ENCODE measurements around the gene MRPL51. TPM values are rescaled to one million over a fixed set of nuclear protein-coding genes. Genes with fewer than 3 reads are reported as not detected.

MRPL51 gene
- total and polyA plus RNA-seq, 9 of the 15 experiments (the other 6 are each of a cell fraction or from before 2014, with no cell fraction given) = 127 to 727 (median 208) TPM

DNA sequence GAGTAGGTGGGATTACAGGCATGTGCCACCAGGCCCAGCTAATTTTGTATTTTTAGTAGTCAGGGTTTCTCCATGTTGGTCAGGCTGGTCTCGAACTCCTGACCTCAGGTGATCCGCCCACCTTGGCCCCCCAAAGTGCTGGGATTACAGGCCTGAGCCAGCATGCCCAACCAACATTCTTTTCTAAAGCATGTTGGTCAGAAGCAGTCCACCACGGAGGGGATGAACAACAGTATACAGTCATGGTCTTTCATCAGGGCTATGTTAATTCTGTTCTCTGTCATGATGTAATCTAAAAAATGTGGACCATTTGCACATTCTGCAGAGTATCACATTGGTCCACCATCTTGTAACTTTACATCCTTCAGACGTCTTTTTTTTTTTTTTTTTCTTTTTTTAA, 3.6 kb downstream of the MRPL51 start:
- Histone ChIP-seq H4K20me1 (replicated peaks; ENCODE audit: control insufficient read depth, insufficient read depth, low read length) (no peaks in the 10 kb centered on the region), H3K9me3 (replicated peaks; ENCODE audit: control insufficient read depth, insufficient read depth, low read depth, low read length) (no peaks in the 10 kb centered on the region), H3K4me3 (no peak overlapping the region), H2AFZ (ENCODE audit: low read depth, low read length) (no peak overlapping the region), H3K4me2 (ENCODE audit: insufficient read depth, low read length) (no peak overlapping the region), H3K36me3 (ENCODE audit: control insufficient read depth, insufficient read depth, low read length) (peaks cover 7% of the 10 kb centered on the region; the same call in 2 of the 3 replicates), H3K9me1 (ENCODE audit: control insufficient read depth, insufficient read depth, low read length) (no peaks in the 10 kb centered on the region), H3K4me1 (replicated peaks in 1 of 2; ENCODE audit: control insufficient read depth in 2 of 2, insufficient read depth in 2 of 2, low read length in 2 of 2) (peaks cover 0 to 4% of the 10 kb centered on the region in 2 experiments; a peak in 1 of 5 replicates), H3K27ac (ENCODE audit: extremely low read depth, low read depth, low read length) (no peak overlapping the region), H3K27me3 (ENCODE audit: control insufficient read depth in 2 of 2, insufficient read depth in 2 of 2, low read length in 2 of 2) (no peaks in the 10 kb centered on the region), H3K9ac (ENCODE audit: insufficient read depth in 1 of 2, low read depth in 2 of 2, low read length in 2 of 2) (no peak overlapping the region), H3K79me2 (ENCODE audit: control insufficient read depth, insufficient read depth, low read length) (peaks cover 15% of the 10 kb centered on the region)
- no TSS peak for BruUV-seq (replicated peaks)
- CTCF ChIA-PET (ENCODE audit: low intra/inter-chr PET ratio) = no interaction called here
- in situ Hi-C loops (cut with MboI) (no loop called here), intact Hi-C loops (cut with micrococcal nuclease) (no loop called here)
- no peak for DNase-seq (ENCODE audit: extremely low read depth in 1 of 4, low spot score in 3 of 4)
- TF ChIP-seq PML (IDR thresholded peaks at IDR 0.05; ENCODE audit: low read length) (no peak), DIDO1 (tag; IDR thresholded peaks at IDR 0.05; ENCODE audit: low read depth) (no peak), ATF7 (IDR thresholded peaks at IDR 0.05) (no peak), TAL1 (IDR thresholded peaks at IDR 0.05) (no peak), CEBPB (tag; IDR thresholded peaks at IDR 0.05) (no peak), U2AF1 (optimal IDR thresholded peaks at IDR 0.05; ENCODE audit: low read depth, low read length) (no peak), WHSC1 (IDR thresholded peaks at IDR 0.05; ENCODE audit: low read length) (no peak), GABPB2 (CRISPR knock-in tag; conservative IDR thresholded peaks at IDR 0.05) (no peak), ZNF347 (CRISPR knock-in tag; IDR thresholded peaks at IDR 0.05; ENCODE audit: low read depth) (no peak), ARID1B (IDR thresholded peaks at IDR 0.05) (no peak), NCOA1 (IDR thresholded peaks at IDR 0.05; ENCODE audit: low read depth) (no peak), EHMT2 (IDR thresholded peaks at IDR 0.05) (no peak), SMC3 (conservative IDR thresholded peaks at IDR 0.05; ENCODE audit: insufficient read depth, low read depth, low read length) (no peak), TGIF2 (CRISPR knock-in tag; IDR thresholded peaks at IDR 0.05) (no peak), PYGO2 (tag; IDR thresholded peaks at IDR 0.05) (no peak)
- TF ChIP-seq, protein P1, sequence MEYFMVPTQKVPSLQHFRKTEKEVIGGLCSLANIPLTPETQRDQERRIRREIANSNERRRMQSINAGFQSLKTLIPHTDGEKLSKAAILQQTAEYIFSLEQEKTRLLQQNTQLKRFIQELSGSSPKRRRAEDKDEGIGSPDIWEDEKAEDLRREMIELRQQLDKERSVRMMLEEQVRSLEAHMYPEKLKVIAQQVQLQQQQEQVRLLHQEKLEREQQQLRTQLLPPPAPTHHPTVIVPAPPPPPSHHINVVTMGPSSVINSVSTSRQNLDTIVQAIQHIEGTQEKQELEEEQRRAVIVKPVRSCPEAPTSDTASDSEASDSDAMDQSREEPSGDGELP (CRISPR knock-in tag; IDR thresholded peaks at IDR 0.05; ENCODE audit: borderline replicate concordance) = no peak
- TF ChIP-seq, protein P2, sequence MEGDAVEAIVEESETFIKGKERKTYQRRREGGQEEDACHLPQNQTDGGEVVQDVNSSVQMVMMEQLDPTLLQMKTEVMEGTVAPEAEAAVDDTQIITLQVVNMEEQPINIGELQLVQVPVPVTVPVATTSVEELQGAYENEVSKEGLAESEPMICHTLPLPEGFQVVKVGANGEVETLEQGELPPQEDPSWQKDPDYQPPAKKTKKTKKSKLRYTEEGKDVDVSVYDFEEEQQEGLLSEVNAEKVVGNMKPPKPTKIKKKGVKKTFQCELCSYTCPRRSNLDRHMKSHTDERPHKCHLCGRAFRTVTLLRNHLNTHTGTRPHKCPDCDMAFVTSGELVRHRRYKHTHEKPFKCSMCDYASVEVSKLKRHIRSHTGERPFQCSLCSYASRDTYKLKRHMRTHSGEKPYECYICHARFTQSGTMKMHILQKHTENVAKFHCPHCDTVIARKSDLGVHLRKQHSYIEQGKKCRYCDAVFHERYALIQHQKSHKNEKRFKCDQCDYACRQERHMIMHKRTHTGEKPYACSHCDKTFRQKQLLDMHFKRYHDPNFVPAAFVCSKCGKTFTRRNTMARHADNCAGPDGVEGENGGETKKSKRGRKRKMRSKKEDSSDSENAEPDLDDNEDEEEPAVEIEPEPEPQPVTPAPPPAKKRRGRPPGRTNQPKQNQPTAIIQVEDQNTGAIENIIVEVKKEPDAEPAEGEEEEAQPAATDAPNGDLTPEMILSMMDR (IDR thresholded peaks at IDR 0.05 in 2 of 3, conservative IDR thresholded peaks at IDR 0.05 in 1 of 3; ENCODE audit: insufficient read depth in 2 of 3, low read depth in 1 of 3, low read length in 3 of 3) = no peak
- TF ChIP-seq, protein P3, sequence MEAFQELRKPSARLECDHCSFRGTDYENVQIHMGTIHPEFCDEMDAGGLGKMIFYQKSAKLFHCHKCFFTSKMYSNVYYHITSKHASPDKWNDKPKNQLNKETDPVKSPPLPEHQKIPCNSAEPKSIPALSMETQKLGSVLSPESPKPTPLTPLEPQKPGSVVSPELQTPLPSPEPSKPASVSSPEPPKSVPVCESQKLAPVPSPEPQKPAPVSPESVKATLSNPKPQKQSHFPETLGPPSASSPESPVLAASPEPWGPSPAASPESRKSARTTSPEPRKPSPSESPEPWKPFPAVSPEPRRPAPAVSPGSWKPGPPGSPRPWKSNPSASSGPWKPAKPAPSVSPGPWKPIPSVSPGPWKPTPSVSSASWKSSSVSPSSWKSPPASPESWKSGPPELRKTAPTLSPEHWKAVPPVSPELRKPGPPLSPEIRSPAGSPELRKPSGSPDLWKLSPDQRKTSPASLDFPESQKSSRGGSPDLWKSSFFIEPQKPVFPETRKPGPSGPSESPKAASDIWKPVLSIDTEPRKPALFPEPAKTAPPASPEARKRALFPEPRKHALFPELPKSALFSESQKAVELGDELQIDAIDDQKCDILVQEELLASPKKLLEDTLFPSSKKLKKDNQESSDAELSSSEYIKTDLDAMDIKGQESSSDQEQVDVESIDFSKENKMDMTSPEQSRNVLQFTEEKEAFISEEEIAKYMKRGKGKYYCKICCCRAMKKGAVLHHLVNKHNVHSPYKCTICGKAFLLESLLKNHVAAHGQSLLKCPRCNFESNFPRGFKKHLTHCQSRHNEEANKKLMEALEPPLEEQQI (IDR thresholded peaks at IDR 0.05) = no peak
- TF ChIP-seq, protein P4, sequence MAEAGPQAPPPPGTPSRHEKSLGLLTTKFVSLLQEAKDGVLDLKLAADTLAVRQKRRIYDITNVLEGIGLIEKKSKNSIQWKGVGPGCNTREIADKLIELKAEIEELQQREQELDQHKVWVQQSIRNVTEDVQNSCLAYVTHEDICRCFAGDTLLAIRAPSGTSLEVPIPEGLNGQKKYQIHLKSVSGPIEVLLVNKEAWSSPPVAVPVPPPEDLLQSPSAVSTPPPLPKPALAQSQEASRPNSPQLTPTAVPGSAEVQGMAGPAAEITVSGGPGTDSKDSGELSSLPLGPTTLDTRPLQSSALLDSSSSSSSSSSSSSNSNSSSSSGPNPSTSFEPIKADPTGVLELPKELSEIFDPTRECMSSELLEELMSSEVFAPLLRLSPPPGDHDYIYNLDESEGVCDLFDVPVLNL (CRISPR knock-in tag; IDR thresholded peaks at IDR 0.05; ENCODE audit: low read depth) = no peak
- WGBS (ENCODE audit: insufficient coverage, low coverage, missing lambda C conversion rate) = 17% methylated on average over 1 of the region's 4 CpGs
- ATAC-seq = no peak
- POLR2A ChIA-PET = no interaction called here
- FAIRE-seq = no peak
